ENCODE measurements around the gene MRRF. TPM values are rescaled to one million over a fixed set of nuclear protein-coding genes. Genes with fewer than 3 reads are reported as not detected.

MRRF gene
- total and polyA plus RNA-seq, 2 donors (not counting 3 experiments of a cell fraction or from before 2014, with no cell fraction given): 27.2 to 36.4 TPM

DNA sequence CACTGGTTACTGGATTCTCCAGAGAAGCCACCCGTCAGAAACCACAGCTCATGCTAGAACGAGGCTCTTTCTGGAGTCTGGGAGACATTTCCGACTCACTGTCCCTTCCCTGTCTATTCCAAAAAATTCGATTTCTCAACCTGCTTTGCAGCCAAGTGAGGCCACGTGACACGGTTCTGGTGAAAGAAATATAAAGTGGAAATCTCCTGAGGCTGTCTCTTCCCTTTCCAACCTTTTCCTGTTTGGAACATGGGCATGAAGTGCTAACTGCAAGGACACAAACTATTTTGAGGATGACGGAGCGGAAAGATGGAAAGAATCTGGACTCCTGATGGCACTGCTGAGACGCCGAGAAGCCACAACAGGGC, 100.1 kb downstream of the MRRF start:
- FAIRE-seq: no peak
- intact Hi-C loops (cut with micrococcal nuclease): no loop called here

More for the DNA sequence above, 100.1 kb downstream of the MRRF start:
- Histone ChIP-seq H3K9ac (replicated peaks; ENCODE audit: extremely low read depth, insufficient read depth, low read length) (no peak overlapping the region), H3K9me1 (replicated peaks; ENCODE audit: control insufficient read depth, extremely low read depth, insufficient read depth, low read length) (no peaks in the 10 kb centered on the region), H3K4me1 (ENCODE audit: control insufficient read depth, extremely low read depth, insufficient read depth, low read length) (no peaks in the 10 kb centered on the region), H4K20me1 (replicated peaks; ENCODE audit: control insufficient read depth, extremely low read depth, insufficient read depth, low read length) (no peaks in the 10 kb centered on the region), H3K4me3 (replicated peaks in 1 of 3; ENCODE audit: insufficient read depth in 1 of 3, low read depth in 1 of 3, low read length in 3 of 3) (no peak overlapping the region), H3K79me2 (ENCODE audit: control insufficient read depth, insufficient read depth, low read length) (no peaks in the 10 kb centered on the region), H3K4me2 (ENCODE audit: insufficient read depth, low read length) (no peak overlapping the region), H2AFZ (ENCODE audit: low read depth, low read length) (no peak overlapping the region), H3K36me3 (ENCODE audit: control insufficient read depth in 2 of 2, extremely low read depth in 1 of 2, insufficient read depth in 2 of 2, low read length in 2 of 2) (no peaks in the 10 kb centered on the region), H3K9me3 (replicated peaks; ENCODE audit: control insufficient read depth, insufficient read depth, low read length) (no peaks in the 10 kb centered on the region), H3K27ac (ENCODE audit: insufficient read depth, low read depth, low read length) (no peak overlapping the region), H3K27me3 (ENCODE audit: control insufficient read depth in 2 of 2, insufficient read depth in 2 of 2, low read length in 2 of 2) (no peaks in the 10 kb centered on the region)
- no TSS peak for BruUV-seq (replicated peaks)
- DNase-seq (ENCODE audit: low read depth, low spot score): no peak
- TF ChIP-seq, protein P1, sequence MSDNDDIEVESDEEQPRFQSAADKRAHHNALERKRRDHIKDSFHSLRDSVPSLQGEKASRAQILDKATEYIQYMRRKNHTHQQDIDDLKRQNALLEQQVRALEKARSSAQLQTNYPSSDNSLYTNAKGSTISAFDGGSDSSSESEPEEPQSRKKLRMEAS (IDR thresholded peaks at IDR 0.05; ENCODE audit: insufficient read depth, insufficient read length): no peak
- TF ChIP-seq GATA2 (IDR thresholded peaks at IDR 0.05; ENCODE audit: insufficient read depth, insufficient read length, low read depth, low read length) (no peak), FOS (IDR thresholded peaks at IDR 0.05; ENCODE audit: borderline replicate concordance, insufficient read depth, low read length) (no peak), EZH2 (IDR thresholded peaks at IDR 0.05; ENCODE audit: borderline replicate concordance, low read depth, low read length, severe bottlenecking) (no peak), POLR2AphosphoS5 (IDR thresholded peaks at IDR 0.05; ENCODE audit: insufficient read depth, low read depth, low read length) (no peak), POLR2A (IDR thresholded peaks at IDR 0.05; ENCODE audit: low read depth, low read length) (no peak), JUN (IDR thresholded peaks at IDR 0.05; ENCODE audit: borderline replicate concordance, insufficient read depth, insufficient read length, low read depth) (no peak), MYC (IDR thresholded peaks at IDR 0.05; ENCODE audit: low read depth, low read length) (no peak)
- TF ChIP-seq, protein P2, sequence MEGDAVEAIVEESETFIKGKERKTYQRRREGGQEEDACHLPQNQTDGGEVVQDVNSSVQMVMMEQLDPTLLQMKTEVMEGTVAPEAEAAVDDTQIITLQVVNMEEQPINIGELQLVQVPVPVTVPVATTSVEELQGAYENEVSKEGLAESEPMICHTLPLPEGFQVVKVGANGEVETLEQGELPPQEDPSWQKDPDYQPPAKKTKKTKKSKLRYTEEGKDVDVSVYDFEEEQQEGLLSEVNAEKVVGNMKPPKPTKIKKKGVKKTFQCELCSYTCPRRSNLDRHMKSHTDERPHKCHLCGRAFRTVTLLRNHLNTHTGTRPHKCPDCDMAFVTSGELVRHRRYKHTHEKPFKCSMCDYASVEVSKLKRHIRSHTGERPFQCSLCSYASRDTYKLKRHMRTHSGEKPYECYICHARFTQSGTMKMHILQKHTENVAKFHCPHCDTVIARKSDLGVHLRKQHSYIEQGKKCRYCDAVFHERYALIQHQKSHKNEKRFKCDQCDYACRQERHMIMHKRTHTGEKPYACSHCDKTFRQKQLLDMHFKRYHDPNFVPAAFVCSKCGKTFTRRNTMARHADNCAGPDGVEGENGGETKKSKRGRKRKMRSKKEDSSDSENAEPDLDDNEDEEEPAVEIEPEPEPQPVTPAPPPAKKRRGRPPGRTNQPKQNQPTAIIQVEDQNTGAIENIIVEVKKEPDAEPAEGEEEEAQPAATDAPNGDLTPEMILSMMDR (IDR thresholded peaks at IDR 0.05; ENCODE audit: extremely low read depth in 1 of 2, insufficient read depth in 1 of 2, low read depth in 1 of 2, low read length in 2 of 2): no peak
- ChIA-PET CTCF (interaction anchor here (1.0 to 2.1 kb wide), 2 partner anchors 8 to 14 kb away, joined by 3 to 7 read pairs; no protein-coding TSS in a partner anchor), POLR2A (no interaction called here)
- dilution Hi-C loops (cut with MboI; ENCODE audit: extremely low pct_ligation_motif_present, low sequenced_read_pairs): loop anchor here (25.0 kb wide), 1 partner anchor 252 kb away; no protein-coding TSS in a partner anchor

All from endothelial cell of umbilical vein (primary cell).